ENCODE results near the gene SECISBP2.

SECISBP2 gene

GRCh38 chr9:89351584-89352300 is 33.4 kb downstream of the SECISBP2 start:
- no peak for DNase-seq

- no peak for DNase-seq
These were observed 34.2 kb downstream of the SECISBP2 start for GRCh38 chr9:89352451-89352850.

- no peak for DNase-seq
These were observed 34.8 kb downstream of the SECISBP2 start for GRCh38 chr9:89352874-89353649.

- no peak for DNase-seq
These were observed 35.7 kb downstream of the SECISBP2 start for GRCh38 chr9:89353989-89354388.

- DNase-seq: no peak
These were observed 36.2 kb downstream of the SECISBP2 start for GRCh38 chr9:89354471-89354870.

GRCh38 chr9:89356782-89357181 is 38.5 kb downstream of the SECISBP2 start:
- no peak for DNase-seq

GRCh38 chr9:89357331-89358197 is 39.3 kb downstream of the SECISBP2 start:
- DNase-seq: no peak

GRCh38 chr9:89358376-89358916 is 40.1 kb downstream of the SECISBP2 start:
- no peak for DNase-seq

GRCh38 chr9:89358985-89359384 is 40.7 kb downstream of the SECISBP2 start:
- DNase-seq: no peak

- no peak for DNase-seq
These were observed 41.5 kb downstream of the SECISBP2 start for GRCh38 chr9:89359751-89360261.

- DNase-seq: no peak
These were observed 42.2 kb downstream of the SECISBP2 start for GRCh38 chr9:89360465-89360864.

GRCh38 chr9:89361031-89361430 is 42.7 kb downstream of the SECISBP2 start:
- no peak for DNase-seq

GRCh38 chr9:89361816-89362646 is 43.7 kb downstream of the SECISBP2 start:
- no peak for DNase-seq

- DNase-seq: no peak
These were observed 44.5 kb downstream of the SECISBP2 start for GRCh38 chr9:89362647-89363310.

- DNase-seq: no peak
These were observed 45.0 kb downstream of the SECISBP2 start for GRCh38 chr9:89363311-89363670.

GRCh38 chr9:89363921-89364665 is 45.8 kb downstream of the SECISBP2 start:
- no peak for DNase-seq

GRCh38 chr9:89364666-89365531 is 46.6 kb downstream of the SECISBP2 start:
- DNase-seq: no peak

- no peak for DNase-seq
These were observed 47.2 kb downstream of the SECISBP2 start for GRCh38 chr9:89365532-89365912.

- DNase-seq: no peak
These were observed 48.4 kb downstream of the SECISBP2 start for GRCh38 chr9:89366711-89367110.

GRCh38 chr9:89367281-89367680 is 49.0 kb downstream of the SECISBP2 start:
- no peak for DNase-seq
